ENCODE results near the gene CARD19. TPM values are rescaled to one million over a fixed set of nuclear protein-coding genes. Genes with fewer than 3 reads are reported as not detected.
A peak's percentile ranks its signal among the peaks of the same experiment; 100 is the strongest.

CARD19 gene
- total RNA-seq, 4 donors from 2014 or later = 16.2 to 37.8 (median 29.0) TPM

GRCh38 chr9:93096811-93097382, 880 bp downstream of the CARD19 start:
- H3K27me3 ChIP-seq = no peaks in the 10 kb centered on the region
- no peak for DNase-seq
- H3K36me3 ChIP-seq = no peaks in the 10 kb centered on the region
- H3K9me3 ChIP-seq = peaks cover 0 to under 1% (median 0%) of the 10 kb centered on the region in 3 donors
- TF ChIP-seq CTCF (IDR thresholded peaks at IDR 0.05) (no peak), POLR2A (IDR thresholded peaks at IDR 0.05) (no peak)
- peak overlapping the region; percentile 59 to 99 (median 92) for H3K4me3 ChIP-seq
- H3K27ac ChIP-seq = peak overlapping the region; percentile 93 to 99 (median 97)
- peaks cover 37 to 66% (median 42%) of the 10 kb centered on the region in 3 donors for H3K4me1 ChIP-seq
- 14 to 34% methylated on average over 3 to 7 of the region's 16 CpGs for WGBS, 2 donors
- intact Hi-C loops (cut with DNase I) = no loop called here

DNA sequence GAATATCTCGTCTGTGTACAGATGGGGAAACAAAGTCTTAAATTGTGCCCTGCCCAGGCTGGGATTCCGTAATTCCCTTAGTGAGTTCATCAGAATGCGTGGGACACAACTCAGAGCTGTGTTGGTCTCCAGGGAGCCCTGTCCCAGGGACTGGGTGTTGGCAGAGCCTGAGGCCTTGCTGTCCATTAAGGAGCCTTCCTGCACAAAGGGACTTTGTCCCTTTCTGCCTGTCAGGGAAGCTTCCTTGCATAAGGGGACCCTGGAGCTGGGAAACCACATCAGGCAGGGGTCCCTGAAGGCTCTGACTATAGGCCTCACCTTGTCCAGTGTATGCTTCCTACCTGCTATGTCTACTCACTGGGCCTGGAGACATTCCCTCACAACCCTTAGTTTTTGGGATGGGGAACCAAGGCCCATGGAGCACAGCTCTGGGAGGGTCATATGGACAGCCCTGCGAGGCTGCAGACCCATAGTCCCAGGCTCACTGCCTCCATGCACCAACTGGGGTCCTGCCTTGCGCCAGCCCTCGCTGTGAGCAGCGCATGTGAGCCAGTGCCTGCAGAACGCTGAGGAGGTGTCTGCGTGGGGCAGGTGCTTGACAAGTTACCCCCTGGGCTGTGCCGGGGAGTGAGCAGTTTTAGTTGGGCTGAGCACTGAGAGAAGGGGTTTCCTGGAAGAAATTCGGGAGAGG, 1.6 kb downstream of the CARD19 start:
- H3K4me3 ChIP-seq = peak overlapping the region in 3 of 4 donors; percentile 59 to 99 (median 89)
- H3K27me3 ChIP-seq = no peaks in the 10 kb centered on the region

DNA sequence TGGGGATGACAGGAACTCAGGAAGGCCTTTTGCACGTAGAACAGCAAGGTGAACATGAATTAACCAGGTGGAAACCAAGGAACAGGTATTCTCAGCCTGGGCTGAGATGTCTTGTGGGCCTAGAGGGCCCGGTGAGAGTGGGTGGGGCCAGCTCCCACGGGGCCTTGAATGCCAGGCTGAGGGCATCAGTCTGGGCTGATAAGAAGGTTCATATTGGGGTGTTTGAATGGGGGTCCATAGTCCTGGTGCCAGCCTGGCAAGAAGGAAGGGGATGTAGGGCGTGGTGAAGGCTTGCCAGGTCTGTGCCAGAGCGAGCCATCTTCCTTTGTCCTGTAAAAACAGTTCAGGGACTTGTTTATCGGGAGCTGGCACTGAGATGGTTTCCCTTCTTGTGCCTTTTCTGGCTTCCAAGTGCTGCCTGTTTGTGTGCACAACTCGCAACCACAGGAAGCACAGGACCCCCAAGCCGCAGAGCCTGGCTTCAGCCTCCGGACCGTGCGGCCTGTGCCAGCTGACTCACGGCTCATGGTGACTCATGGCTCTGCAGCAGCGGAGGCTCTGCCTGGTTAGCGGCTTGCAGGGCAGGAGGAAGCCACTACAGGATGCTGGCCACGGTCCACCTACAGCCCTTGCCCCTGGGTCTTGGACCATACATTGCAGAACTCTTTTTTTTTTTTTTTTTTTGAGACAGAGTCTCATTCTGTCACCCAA, 2.4 kb downstream of the CARD19 start:
- TF ChIP-seq CTCF (IDR thresholded peaks at IDR 0.05) (peak in 2 of 6 experiments; percentile 1 to 3), POLR2A (IDR thresholded peaks at IDR 0.05) (no peak)
- Histone ChIP-seq H3K36me3 (no peaks in the 10 kb centered on the region), H3K4me3 (peak overlapping the region in 2 of 4 donors; percentile 17 to 99), H3K9me3 (no peaks in the 10 kb centered on the region), H3K27me3 (no peaks in the 10 kb centered on the region), H3K27ac (peak overlapping the region; percentile 93 to 99 (median 97)), H3K4me1 (peaks cover 37 to 59% (median 40%) of the 10 kb centered on the region in 3 donors)
- WGBS, 2 donors = 5 to 10% methylated on average over 11 to 12 of the region's 15 CpGs
- intact Hi-C loops (cut with DNase I) = no loop called here
- DNase-seq = peak; percentile 46

More for the DNA sequence above, 1.6 kb downstream of the CARD19 start:
- Histone ChIP-seq H3K4me1 (peaks cover 37 to 66% (median 42%) of the 10 kb centered on the region in 3 donors), H3K9me3 (no peaks in the 10 kb centered on the region), H3K27ac (peak overlapping the region; percentile 93 to 99 (median 97)), H3K36me3 (no peaks in the 10 kb centered on the region)
- 32 to 55% methylated on average over 4 to 9 of the region's 11 CpGs for WGBS, 2 donors
- intact Hi-C loops (cut with DNase I) = no loop called here
- TF ChIP-seq CTCF (IDR thresholded peaks at IDR 0.05) (no peak), POLR2A (IDR thresholded peaks at IDR 0.05) (no peak)
- DNase-seq = no peak

DNA sequence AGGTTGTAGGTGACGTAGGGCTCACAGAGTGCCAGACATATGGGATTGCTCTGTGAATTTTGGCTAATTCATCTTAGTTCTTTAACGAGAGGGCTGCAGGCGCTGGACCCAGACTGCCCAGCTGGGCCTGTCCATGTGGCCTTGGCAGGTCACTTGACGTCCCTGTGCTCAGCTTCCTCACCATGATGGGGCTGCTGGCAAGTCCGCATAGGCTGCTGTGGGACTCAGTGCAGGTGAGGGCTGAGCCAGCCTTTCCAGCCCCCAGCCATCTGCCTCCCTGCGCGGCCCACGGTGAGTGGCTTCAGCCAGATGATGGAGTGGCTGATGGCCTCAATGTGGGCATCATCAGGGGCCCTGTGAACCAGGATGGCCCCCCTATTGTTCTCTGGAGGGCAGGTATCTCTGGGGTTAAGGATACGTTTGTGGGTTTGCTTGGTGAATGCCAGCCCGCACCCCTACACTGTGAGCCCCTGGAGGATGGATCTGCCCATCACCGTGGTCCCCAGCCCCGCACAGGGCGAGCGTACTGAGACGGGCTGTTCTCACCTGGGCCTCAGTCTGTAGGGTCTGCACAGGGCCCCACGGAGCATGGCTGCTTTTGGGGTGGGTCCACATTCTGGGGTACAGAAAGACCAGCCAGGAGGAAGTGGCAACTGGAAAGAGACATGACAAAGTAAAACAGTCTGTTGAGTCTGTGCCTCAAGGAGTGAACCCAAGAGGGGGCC, 3.7 kb downstream of the CARD19 start:
- Histone ChIP-seq H3K4me1 (peaks cover 32 to 45% (median 33%) of the 10 kb centered on the region in 3 donors), H3K36me3 (no peaks in the 10 kb centered on the region), H3K27me3 (no peaks in the 10 kb centered on the region), H3K4me3 (no peak overlapping the region), H3K27ac (peak overlapping the region; percentile 31 to 98 (median 88)), H3K9me3 (no peaks in the 10 kb centered on the region)
- intact Hi-C loops (cut with DNase I) = no loop called here
- no peak for DNase-seq
- 79 to 84% methylated on average over 4 to 5 of the region's 16 CpGs for WGBS, 2 donors
- no peak for TF ChIP-seq POLR2A (IDR thresholded peaks at IDR 0.05)
- TF ChIP-seq CTCF (IDR thresholded peaks at IDR 0.05) = no peak
